Karpas-422 (cell line): ENCODE data around the gene PDGFC. TPM values are rescaled to one million over a fixed set of nuclear protein-coding genes. Genes with fewer than 3 reads are reported as not detected.

ENCODE experiments used
- DNase-seq: peaks from one replicate; pipeline ENCODE4 v3.0.0-alpha.2; 2015
- H2AFZ ChIP-seq: fragments of 200-600 bp; sonication (generic); 2 replicates; pipeline ENCODE4 v1.6.1; 2014; ENCODE audit warnings: antibody characterized with exemption, low read length, mixed read lengths
- H3K27ac ChIP-seq: fragments of 200-600 bp; sonication (generic); 2 replicates; pipeline ENCODE4 v1.5.1; 2014; ENCODE audit warnings: mild to moderate bottlenecking, low read length, moderate library complexity
- H3K27me3 ChIP-seq: fragments of 200-600 bp; sonication (generic); 2 replicates; pipeline ENCODE4 v1.6.1; 2014; ENCODE audit warnings: low read length, mixed read lengths
- H3K36me3 ChIP-seq: fragments of 200-600 bp; sonication (generic); 2 replicates; pipeline ENCODE4 v1.6.1; 2014; ENCODE audit warnings: low read length, mixed read lengths; ENCODE audit not compliant: insufficient read depth
- H3K4me1 ChIP-seq: fragments of 200-600 bp; sonication (generic); 2 replicates; pipeline ENCODE4 v1.6.1; 2014; ENCODE audit warnings: mild to moderate bottlenecking, low read length, mixed read lengths
- H3K4me2 ChIP-seq: fragments of 200-600 bp; sonication (generic); 2 replicates; pipeline ENCODE4 v1.6.1; 2014; ENCODE audit warnings: low read length, low read depth, mild to moderate bottlenecking; ENCODE audit not compliant: poor library complexity, severe bottlenecking
- H3K4me3 ChIP-seq: fragments of 200-600 bp; sonication (generic); 2 replicates; pipeline ENCODE4 v1.5.1; 2014; ENCODE audit warnings: mild to moderate bottlenecking, antibody characterized with exemption, low read length, mixed read lengths
- H3K79me2 ChIP-seq: fragments of 200-600 bp; sonication (generic); 2 replicates; pipeline ENCODE4 v1.6.1; 2014; ENCODE audit warnings: mild to moderate bottlenecking, low read length, mixed read lengths
- H3K9ac ChIP-seq: fragments of 200-600 bp; sonication (generic); 2 replicates; pipeline ENCODE4 v1.6.0; 2014; ENCODE audit warnings: low read length
- H3K9me2 ChIP-seq: fragments of 200-600 bp; sonication (generic), shearing (Covaris generic); replicated peaks from 2 replicates; pipeline ENCODE4 v1.6.0; 2014; ENCODE audit warnings: mild to moderate bottlenecking, low read length, moderate library complexity; ENCODE audit not compliant: insufficient read depth
- H3K9me3 ChIP-seq: fragments of 300-700, 200-600 bp; sonication (generic); 2 replicates; pipeline ENCODE4 v1.6.1; 2014; ENCODE audit warnings: low read length, mixed read lengths
- H4K20me1 ChIP-seq: fragments of 200-600 bp; sonication (generic); 2 replicates; pipeline ENCODE4 v1.6.1; 2014; ENCODE audit warnings: mild to moderate bottlenecking, antibody characterized with exemption, low read length, low read depth; ENCODE audit not compliant: insufficient read depth
- total RNA-seq: library from RNA; depleted of rRNA; stranded (reverse); fragments of >200 nt; shearing (Covaris generic); gene quantifications from 2 replicates; pipeline ENCODE4 v1.2.3, GENCODE V29; 2014; ENCODE audit warnings: low replicate concordance

Gene PDGFC
- total RNA-seq, 1 experiment from 2014 or later, result not detected

DNA sequence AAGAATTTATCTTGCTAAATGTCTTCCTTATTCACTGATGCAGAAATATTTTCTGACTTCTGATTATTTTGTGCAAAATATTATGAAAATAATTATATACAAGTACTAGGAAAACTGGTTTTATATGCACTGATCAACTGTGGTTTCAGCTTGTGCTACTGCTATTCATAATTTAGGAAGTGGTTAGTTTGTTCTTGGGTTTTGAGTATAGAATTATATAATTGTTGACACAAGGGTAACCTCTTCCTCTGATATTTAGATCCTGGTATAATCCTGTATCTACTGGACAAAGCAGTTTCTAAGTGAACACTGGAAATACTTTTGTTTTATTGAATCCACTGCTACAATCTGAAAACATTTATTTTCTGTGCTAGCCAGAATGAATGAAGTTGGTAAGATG, 182.8 kb downstream of the PDGFC start:
- Histone ChIP-seq H3K79me2 (no peaks in the 10 kb centered on the region), H3K4me3 (no peak overlapping the region), H3K36me3 (no peaks in the 10 kb centered on the region), H3K4me2 (no peak overlapping the region), H3K27ac (no peak overlapping the region), H3K27me3 (peaks cover 3% of the 10 kb centered on the region; the same call in 1 of the 2 replicates), H3K9me3 (no peaks in the 10 kb centered on the region), H2AFZ (no peak overlapping the region), H3K9me2 (no peaks in the 10 kb centered on the region), H3K4me1 (no peaks in the 10 kb centered on the region), H4K20me1 (no peaks in the 10 kb centered on the region), H3K9ac (no peak overlapping the region)
- DNase-seq, result no peak

DNA sequence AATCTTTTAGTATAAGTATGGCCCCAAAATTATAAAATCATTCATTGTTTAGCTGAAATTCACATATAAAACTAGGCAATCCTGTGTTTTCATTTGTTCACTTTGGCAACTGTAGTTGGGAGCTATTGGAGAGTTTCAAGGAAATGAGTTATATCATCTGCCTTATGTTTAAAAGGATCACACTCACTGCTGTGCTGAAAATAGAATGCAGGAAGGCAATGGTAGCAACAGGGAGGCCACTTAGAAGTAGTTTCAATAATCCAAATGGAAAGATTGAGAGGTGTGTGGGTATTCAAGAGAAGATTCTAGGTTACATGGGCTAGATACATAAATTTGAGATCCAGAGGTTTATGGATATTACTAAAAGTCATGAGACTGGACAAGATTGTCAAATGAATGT, 184.9 kb downstream of the PDGFC start:
- Histone ChIP-seq H3K9ac (no peak overlapping the region), H3K4me2 (no peak overlapping the region), H4K20me1 (no peaks in the 10 kb centered on the region), H3K9me2 (no peaks in the 10 kb centered on the region), H3K4me1 (no peaks in the 10 kb centered on the region), H3K4me3 (no peak overlapping the region), H3K79me2 (no peaks in the 10 kb centered on the region), H3K36me3 (no peaks in the 10 kb centered on the region), H2AFZ (no peak overlapping the region), H3K27me3 (peaks cover 3% of the 10 kb centered on the region; the same call in 1 of the 2 replicates), H3K9me3 (no peaks in the 10 kb centered on the region), H3K27ac (no peak overlapping the region)
- no peak for DNase-seq

- DNase-seq, result no peak
- Histone ChIP-seq H2AFZ (no peak overlapping the region), H3K36me3 (no peaks in the 10 kb centered on the region), H3K9me2 (no peaks in the 10 kb centered on the region), H4K20me1 (no peaks in the 10 kb centered on the region), H3K9ac (no peak overlapping the region), H3K79me2 (no peaks in the 10 kb centered on the region), H3K4me1 (no peaks in the 10 kb centered on the region), H3K4me3 (no peak overlapping the region), H3K9me3 (no peaks in the 10 kb centered on the region), H3K4me2 (no peak overlapping the region), H3K27ac (no peak overlapping the region), H3K27me3 (peaks cover 3% of the 10 kb centered on the region; the same call in 1 of the 2 replicates)
Measured at GRCh38 chr4:156784970-156785369, 186.6 kb downstream of the PDGFC start.

GRCh38 chr4:156783966-156784365, 187.6 kb downstream of the PDGFC start:
- Histone ChIP-seq H2AFZ (no peak overlapping the region), H3K36me3 (no peaks in the 10 kb centered on the region), H3K4me1 (no peaks in the 10 kb centered on the region), H3K9me2 (no peaks in the 10 kb centered on the region), H4K20me1 (no peaks in the 10 kb centered on the region), H3K4me2 (no peak overlapping the region), H3K4me3 (no peak overlapping the region), H3K9ac (no peak overlapping the region), H3K9me3 (no peaks in the 10 kb centered on the region), H3K27me3 (peaks cover 3% of the 10 kb centered on the region; the same call in 1 of the 2 replicates), H3K79me2 (no peaks in the 10 kb centered on the region), H3K27ac (no peak overlapping the region)
- no peak for DNase-seq

GRCh38 chr4:156782491-156782890, 189.1 kb downstream of the PDGFC start:
- no peak overlapping the region for H3K4me3 ChIP-seq
- H3K9ac ChIP-seq, result no peak overlapping the region
- H3K27me3 ChIP-seq, result peaks cover 3% of the 10 kb centered on the region; the same call in 1 of the 2 replicates
- DNase-seq, result no peak
- H2AFZ ChIP-seq, result no peak overlapping the region
- H3K27ac ChIP-seq, result no peak overlapping the region
- H3K4me2 ChIP-seq, result no peak overlapping the region
- no peaks in the 10 kb centered on the region for H3K36me3 ChIP-seq
- H3K9me2 ChIP-seq, result no peaks in the 10 kb centered on the region
- H3K79me2 ChIP-seq, result no peaks in the 10 kb centered on the region
- no peaks in the 10 kb centered on the region for H3K4me1 ChIP-seq
- H3K9me3 ChIP-seq, result no peaks in the 10 kb centered on the region
- H4K20me1 ChIP-seq, result no peaks in the 10 kb centered on the region

DNA sequence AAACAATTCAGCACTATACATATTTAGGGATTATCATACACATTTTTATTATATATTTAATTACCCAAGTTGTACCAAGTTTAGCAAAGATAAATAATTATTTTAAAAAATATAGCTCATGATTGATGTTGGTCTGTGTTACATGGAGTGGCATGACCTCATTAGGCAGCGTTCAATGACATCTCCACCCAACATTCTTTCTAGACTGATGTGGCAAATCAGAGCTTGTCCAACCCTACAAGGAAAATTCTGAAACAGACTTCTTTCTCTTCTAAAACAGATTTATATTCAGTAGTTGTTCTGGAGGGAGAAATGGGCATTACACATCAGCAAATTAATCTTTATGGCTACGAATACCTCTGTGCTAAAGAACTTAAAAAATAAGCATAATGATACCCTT, 189.7 kb downstream of the PDGFC start:
- Histone ChIP-seq H3K36me3 (no peaks in the 10 kb centered on the region), H3K79me2 (no peaks in the 10 kb centered on the region), H3K4me1 (no peaks in the 10 kb centered on the region), H3K9ac (no peak overlapping the region), H3K27ac (no peak overlapping the region), H2AFZ (no peak overlapping the region), H4K20me1 (no peaks in the 10 kb centered on the region), H3K9me3 (no peaks in the 10 kb centered on the region), H3K27me3 (no peaks in the 10 kb centered on the region; the same call in 1 of the 2 replicates), H3K9me2 (no peaks in the 10 kb centered on the region), H3K4me2 (no peak overlapping the region), H3K4me3 (no peak overlapping the region)
- no peak for DNase-seq

GRCh38 chr4:156779774-156780173, 191.8 kb downstream of the PDGFC start:
- Histone ChIP-seq H3K36me3 (no peaks in the 10 kb centered on the region), H4K20me1 (no peaks in the 10 kb centered on the region), H3K4me1 (no peaks in the 10 kb centered on the region), H3K9me3 (no peaks in the 10 kb centered on the region), H3K9ac (no peak overlapping the region), H3K27ac (no peak overlapping the region), H3K4me3 (no peak overlapping the region), H3K79me2 (no peaks in the 10 kb centered on the region), H3K4me2 (no peak overlapping the region), H2AFZ (no peak overlapping the region), H3K27me3 (no peaks in the 10 kb centered on the region; the same call in 1 of the 2 replicates), H3K9me2 (no peaks in the 10 kb centered on the region)
- DNase-seq, result no peak

GRCh38 chr4:156779042-156779441, 192.6 kb downstream of the PDGFC start:
- Histone ChIP-seq H3K79me2 (no peaks in the 10 kb centered on the region), H3K4me1 (no peaks in the 10 kb centered on the region), H3K9ac (no peak overlapping the region), H4K20me1 (no peaks in the 10 kb centered on the region), H3K4me2 (no peak overlapping the region), H3K9me2 (no peaks in the 10 kb centered on the region), H3K27me3 (no peaks in the 10 kb centered on the region; the same call in 1 of the 2 replicates), H2AFZ (no peak overlapping the region), H3K36me3 (no peaks in the 10 kb centered on the region), H3K9me3 (no peaks in the 10 kb centered on the region), H3K27ac (no peak overlapping the region), H3K4me3 (no peak overlapping the region)
- no peak for DNase-seq

DNA sequence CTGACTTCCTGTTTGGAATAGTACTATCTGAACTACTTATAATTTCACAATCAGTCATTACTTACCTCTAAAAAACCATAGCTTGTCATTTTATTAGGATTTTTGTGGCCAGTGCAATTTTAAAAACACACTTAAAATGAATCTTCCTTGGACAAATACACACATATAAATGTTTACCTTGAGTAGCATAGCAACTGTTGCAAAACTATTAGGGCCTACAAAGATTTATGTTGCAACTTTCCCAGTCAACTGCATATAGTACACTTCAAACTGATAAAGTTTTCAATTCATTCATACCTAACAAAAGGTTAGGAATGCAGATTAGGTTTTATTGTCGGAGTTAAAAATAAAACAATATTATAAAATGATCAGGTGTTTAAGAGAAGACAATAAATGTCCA, 193.0 kb downstream of the PDGFC start:
- Histone ChIP-seq H4K20me1 (no peaks in the 10 kb centered on the region), H3K27me3 (no peaks in the 10 kb centered on the region), H3K9ac (no peak overlapping the region), H3K9me2 (no peaks in the 10 kb centered on the region), H3K9me3 (no peaks in the 10 kb centered on the region), H3K4me1 (no peaks in the 10 kb centered on the region), H3K4me2 (no peak overlapping the region), H2AFZ (no peak overlapping the region), H3K36me3 (no peaks in the 10 kb centered on the region), H3K4me3 (no peak overlapping the region), H3K27ac (no peak overlapping the region), H3K79me2 (no peaks in the 10 kb centered on the region)
- DNase-seq, result no peak
